HEK293T (cell line): Measurements from ENCODE around the gene DSCAM.

Source experiments
- ARNT ChIP-seq: fragments of 450-650 bp; IDR thresholded peaks from 2 replicates; pipeline ENCODE4 v1.6.1; 2017; ENCODE audit warnings: mild to moderate bottlenecking
- BHLHE40 ChIP-seq: fragments of 450-650 bp; IDR thresholded peaks from 2 replicates; pipeline ENCODE4 v1.6.1; 2016; ENCODE audit warnings: mild to moderate bottlenecking, moderate library complexity, borderline replicate concordance
- CTBP1 ChIP-seq: fragments of 450-650 bp; IDR thresholded peaks from 2 replicates; pipeline ENCODE4 v1.6.1; 2016; ENCODE audit warnings: borderline replicate concordance
- ELF4 ChIP-seq: fragments of 450-650 bp; IDR thresholded peaks from 2 replicates; pipeline ENCODE4 v1.6.1; 2017; ENCODE audit warnings: antibody characterized with exemption
- FOXA1 ChIP-seq: fragments of 450-650 bp; IDR thresholded peaks from 2 replicates; pipeline ENCODE4 v1.6.1; 2016; ENCODE audit warnings: mild to moderate bottlenecking
- FOXK2 ChIP-seq: fragments of 450-650 bp; IDR thresholded peaks from 2 replicates; pipeline ENCODE4 v1.6.1; 2016; ENCODE audit warnings: mild to moderate bottlenecking
- L3MBTL2 ChIP-seq: fragments of 450-650 bp; conservative IDR thresholded peaks from 2 replicates; pipeline ENCODE4 v1.6.1; 2016; ENCODE audit warnings: mild to moderate bottlenecking
- NFRKB ChIP-seq: fragments of 450-650 bp; IDR thresholded peaks from 2 replicates; pipeline ENCODE4 v1.6.1; 2016; ENCODE audit warnings: mild to moderate bottlenecking, moderate library complexity
- SP1 ChIP-seq: fragments of 450-650 bp; IDR thresholded peaks from 2 replicates; pipeline ENCODE4 v1.6.1; 2017
- TARDBP ChIP-seq: fragments of 450-650 bp; IDR thresholded peaks from 2 replicates; pipeline ENCODE4 v1.6.1; 2016
- ZNF384 ChIP-seq: fragments of 450-650 bp; IDR thresholded peaks from 2 replicates; pipeline ENCODE4 v1.6.1; 2016

DNA sequence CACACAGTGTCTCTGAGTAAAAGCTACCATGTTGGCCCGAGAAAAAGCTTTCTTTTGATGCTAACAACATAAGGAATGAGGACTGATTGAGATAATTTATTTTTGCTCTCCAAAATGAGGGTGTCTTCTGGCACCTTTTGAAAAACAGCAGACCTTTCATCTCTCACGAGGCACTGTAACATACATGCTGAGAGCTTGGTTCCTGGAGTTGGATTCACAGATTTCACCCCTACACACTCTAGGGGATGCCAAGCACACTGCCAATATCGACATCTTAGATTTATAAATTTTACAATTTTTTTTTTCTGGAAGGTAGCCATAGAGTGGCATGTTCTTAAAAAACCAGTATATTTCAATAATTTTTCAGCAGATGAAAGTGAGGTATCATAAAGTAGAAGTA is 408.3 kb downstream of the DSCAM start:
- no peak for TF ChIP-seq TARDBP
- TF ChIP-seq BHLHE40: no peak
- no peak for TF ChIP-seq FOXA1
- no peak for TF ChIP-seq ARNT
- no peak for TF ChIP-seq NFRKB
- no peak for TF ChIP-seq FOXK2
- TF ChIP-seq SP1: no peak
- no peak for TF ChIP-seq ELF4
- no peak for TF ChIP-seq L3MBTL2
- TF ChIP-seq ZNF384: no peak
- no peak for TF ChIP-seq CTBP1
